ENCODE measurements around the gene WIPF1.

The WIPF1 gene

GRCh38 chr2:174590928-174591648, 6.5 kb downstream of the WIPF1 start:
- ChIA-PET CTCF (no interaction called here), POLR2A (no interaction called here)
- Histone ChIP-seq H3K9me3 (ENCODE audit: control insufficient read depth, insufficient read depth, low read depth, low read length) (no peaks in the 10 kb centered on the region), H3K4me3 (ENCODE audit: low read depth, low read length) (no peak overlapping the region), H3K36me3 (ENCODE audit: control insufficient read depth in 2 of 2, insufficient read depth in 1 of 2, low read length in 2 of 2) (no peaks in the 10 kb centered on the region), H3K4me1 (ENCODE audit: control insufficient read depth, insufficient read depth, low read length) (no peaks in the 10 kb centered on the region), H3K27ac (ENCODE audit: extremely low read depth, low read depth, low read length) (no peak overlapping the region)
- TF ChIP-seq ZNF10 (tag by site-specific recombination; IDR thresholded peaks at IDR 0.05) (no peak), ZSCAN4 (tag by site-specific recombination; IDR thresholded peaks at IDR 0.05) (no peak), OSR2 (tag by site-specific recombination; IDR thresholded peaks at IDR 0.05) (no peak)

GRCh38 chr2:174590346-174590745, 7.3 kb downstream of the WIPF1 start:
- no peaks in the 10 kb centered on the region for H3K4me1 ChIP-seq (ENCODE audit: control insufficient read depth, insufficient read depth, low read length)
- no peak for TF ChIP-seq ZBTB17 (tag by site-specific recombination; IDR thresholded peaks at IDR 0.05)
- no peak for TF ChIP-seq ZBTB20 (tag by site-specific recombination; IDR thresholded peaks at IDR 0.05)
- no peak for TF ChIP-seq ZSCAN4 (tag by site-specific recombination; IDR thresholded peaks at IDR 0.05)
- TF ChIP-seq SP7 (tag by site-specific recombination; IDR thresholded peaks at IDR 0.05), result no peak
- TF ChIP-seq MEIS1 (CRISPR knock-in tag; IDR thresholded peaks at IDR 0.05; ENCODE audit: borderline replicate concordance), result no peak
- no peak for TF ChIP-seq BCL6B (tag by site-specific recombination; IDR thresholded peaks at IDR 0.05)
- H3K27ac ChIP-seq (ENCODE audit: extremely low read depth, low read depth, low read length), result no peak overlapping the region
- POLR2A ChIA-PET, result no interaction called here
- CTCF ChIA-PET, result no interaction called here
- no peak overlapping the region for H3K4me3 ChIP-seq (ENCODE audit: low read depth, low read length)
- no peaks in the 10 kb centered on the region for H3K9me3 ChIP-seq (ENCODE audit: control insufficient read depth, insufficient read depth, low read depth, low read length)
- no peaks in the 10 kb centered on the region for H3K36me3 ChIP-seq (ENCODE audit: control insufficient read depth in 2 of 2, insufficient read depth in 1 of 2, low read length in 2 of 2)

- no peak overlapping the region for H3K4me3 ChIP-seq (ENCODE audit: low read depth, low read length)
- H3K36me3 ChIP-seq (ENCODE audit: control insufficient read depth in 2 of 2, insufficient read depth in 1 of 2, low read length in 2 of 2), result no peaks in the 10 kb centered on the region; a peak in 1 of 3 replicates
- H3K4me1 ChIP-seq (ENCODE audit: control insufficient read depth, insufficient read depth, low read length), result no peaks in the 10 kb centered on the region
- H3K27ac ChIP-seq (ENCODE audit: extremely low read depth, low read depth, low read length), result no peak overlapping the region
- CTCF ChIA-PET, result no interaction called here
- H3K9me3 ChIP-seq (ENCODE audit: control insufficient read depth, insufficient read depth, low read depth, low read length), result no peaks in the 10 kb centered on the region
- TF ChIP-seq ZNF398 (tag by site-specific recombination; IDR thresholded peaks at IDR 0.05), result no peak
- TF ChIP-seq ZNF580 (tag by site-specific recombination; IDR thresholded peaks at IDR 0.05), result no peak
- TF ChIP-seq ZNF223 (tag by site-specific recombination; IDR thresholded peaks at IDR 0.05), result no peak
- no peak for TF ChIP-seq PRDM1 (tag by site-specific recombination; IDR thresholded peaks at IDR 0.05)
- no peak for TF ChIP-seq REPIN1 (tag by site-specific recombination; IDR thresholded peaks at IDR 0.05; ENCODE audit: low read depth)
- no peak for TF ChIP-seq ZNF24 (tag by site-specific recombination; IDR thresholded peaks at IDR 0.05)
- TF ChIP-seq KLF1 (tag by site-specific recombination; IDR thresholded peaks at IDR 0.05), result no peak
- TF ChIP-seq ZBTB48 (tag by site-specific recombination; IDR thresholded peaks at IDR 0.05), result no peak
- no peak for TF ChIP-seq ZNF704 (tag by site-specific recombination; IDR thresholded peaks at IDR 0.05)
- TF ChIP-seq ZNF658 (tag by site-specific recombination; IDR thresholded peaks at IDR 0.05), result no peak
- TF ChIP-seq OVOL3 (tag by site-specific recombination; IDR thresholded peaks at IDR 0.05), result no peak
- TF ChIP-seq ZNF426 (tag by site-specific recombination; IDR thresholded peaks at IDR 0.05), result no peak
- no peak for TF ChIP-seq ZNF248 (tag by site-specific recombination; IDR thresholded peaks at IDR 0.05)
- POLR2A ChIA-PET, result no interaction called here
These were observed 8.3 kb downstream of the WIPF1 start for GRCh38 chr2:174589334-174589733.
